GM19372 (cell line): ENCODE data around the gene HSPA1A.
"Not testable (repeated sequence)": the region's sequence is repeated elsewhere in the genome, so short reads cannot be mapped to it uniquely, and the experiment has no call there.

Experiments
- ATAC-seq: cut with Tn5 transposase; IDR thresholded peaks from one replicate; pipeline ENCODE4 v1.9.1; 2021; ENCODE audit warnings: mild to moderate bottlenecking, low read depth, moderate library complexity; ENCODE audit not compliant: unreplicated experiment

The HSPA1A gene

DNA sequence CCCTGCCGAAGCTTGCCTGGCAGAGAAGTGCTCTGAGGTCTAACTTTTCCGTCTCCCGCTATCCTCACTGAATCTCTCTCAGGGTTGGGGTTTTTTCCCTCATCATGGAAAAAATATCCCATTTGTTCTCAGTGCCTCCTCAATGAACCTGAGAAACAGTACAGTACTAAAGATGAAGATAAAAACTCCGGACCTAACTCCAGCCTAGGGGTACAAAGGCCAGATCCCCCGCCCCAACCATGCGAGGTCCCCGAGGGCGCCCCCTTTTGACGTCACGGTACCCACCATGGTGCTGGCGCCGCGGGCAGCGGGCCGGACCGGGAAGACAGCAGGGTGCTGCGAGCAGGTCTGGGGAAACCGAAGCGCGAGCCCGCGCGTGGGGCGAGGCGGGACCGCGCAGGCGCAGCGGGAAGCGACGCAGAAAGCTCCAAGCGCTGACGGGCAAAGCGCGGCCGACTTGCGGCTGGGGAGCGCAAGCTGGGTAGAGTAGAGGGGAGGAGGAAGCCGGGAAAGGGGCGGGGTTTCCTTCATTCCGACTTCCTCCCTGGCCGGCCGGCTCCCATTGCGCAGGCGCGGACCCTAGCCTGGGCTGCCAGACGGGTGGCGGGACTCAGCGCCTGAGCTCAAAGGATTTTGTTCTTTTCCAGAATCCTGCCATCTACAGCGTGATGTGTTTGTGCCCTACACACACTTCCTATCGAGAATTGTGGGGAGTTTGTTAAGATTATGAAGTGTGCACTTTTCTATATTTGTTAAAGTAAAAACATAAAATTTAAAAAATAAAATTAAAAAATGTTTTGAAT is 8.7 kb upstream of the HSPA1A start, which contains the start of gene LSM2:
LSM2 (minus strand) TSS at position 497 of the 803 bp plus-strand sequence; CDS start at position 288, 209 bp downstream.
- ATAC-seq: peak; percentile 94

DNA sequence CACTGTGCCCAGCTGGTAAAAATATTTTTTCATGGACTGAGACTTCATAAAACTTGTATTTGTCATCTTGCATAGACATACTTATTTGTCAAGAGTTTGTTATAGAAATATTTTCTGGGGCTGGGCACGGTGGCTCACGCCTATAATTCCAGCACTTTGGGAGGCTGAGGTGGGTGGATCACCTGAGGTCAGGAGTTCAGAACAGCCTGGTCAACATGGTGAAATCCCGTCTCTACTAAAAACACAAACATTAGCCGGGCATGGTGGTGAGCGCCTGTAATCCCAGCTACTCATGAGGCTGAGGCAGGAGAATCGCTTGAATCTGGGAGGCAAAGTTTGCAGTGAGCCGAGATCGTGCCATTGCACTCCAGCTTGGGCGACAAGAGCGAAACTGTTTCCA is 6.7 kb upstream of the HSPA1A start:
- not testable (repeated sequence) for ATAC-seq

DNA sequence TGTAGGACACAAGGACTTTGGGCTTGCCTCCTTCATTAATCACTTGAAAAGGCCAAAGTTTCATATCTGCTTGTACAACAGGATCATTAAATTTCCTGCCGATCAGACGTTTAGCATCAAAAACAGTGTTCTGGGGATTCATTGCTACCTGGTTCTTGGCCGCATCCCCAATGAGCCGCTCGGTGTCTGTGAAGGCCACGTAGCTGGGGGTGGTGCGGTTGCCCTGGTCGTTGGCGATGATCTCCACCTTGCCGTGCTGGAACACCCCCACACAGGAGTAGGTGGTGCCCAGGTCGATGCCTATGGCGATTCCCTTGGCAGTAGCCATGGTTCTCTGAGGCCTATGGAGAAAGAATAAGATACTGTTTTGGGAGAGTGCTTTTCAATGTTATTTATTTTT is 3.7 kb upstream of the HSPA1A start:
- no peak for ATAC-seq

DNA sequence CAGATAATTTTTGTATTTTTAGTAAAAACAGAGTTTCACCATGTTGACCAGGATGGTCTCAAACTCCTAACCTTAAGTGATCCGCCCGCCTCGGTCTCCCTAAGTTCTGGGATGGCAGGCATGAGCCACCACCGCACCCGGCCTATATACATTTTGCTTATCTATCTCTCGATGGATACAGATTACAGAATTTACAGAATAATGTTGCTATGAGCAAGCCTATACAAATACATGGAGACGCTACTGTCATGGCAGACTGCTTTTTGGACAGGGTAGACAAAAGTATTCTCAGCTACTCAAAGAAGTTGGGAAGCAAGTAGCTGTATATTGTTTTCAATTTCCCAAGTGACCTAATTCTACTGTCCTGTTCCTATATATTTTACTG is 1.9 kb upstream of the HSPA1A start:
- ATAC-seq: no peak

DNA sequence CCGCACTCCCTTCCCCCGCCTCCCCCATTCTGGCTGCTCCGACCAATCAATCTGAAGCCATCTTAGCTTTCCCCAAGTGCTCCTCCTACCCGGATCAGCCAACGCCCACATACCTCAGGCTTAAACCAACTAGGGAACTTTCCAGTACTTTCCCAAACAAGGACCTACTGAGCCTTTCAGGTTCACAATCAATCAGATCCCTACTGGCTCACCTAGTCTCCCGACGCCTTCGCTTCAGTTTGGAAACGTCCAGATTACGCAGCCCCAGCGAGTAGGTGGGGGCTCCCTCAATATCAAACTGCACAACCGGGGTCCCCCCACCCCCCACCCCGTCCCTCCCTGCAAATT is 692 bp upstream of the HSPA1A start:
- no peak for ATAC-seq

DNA sequence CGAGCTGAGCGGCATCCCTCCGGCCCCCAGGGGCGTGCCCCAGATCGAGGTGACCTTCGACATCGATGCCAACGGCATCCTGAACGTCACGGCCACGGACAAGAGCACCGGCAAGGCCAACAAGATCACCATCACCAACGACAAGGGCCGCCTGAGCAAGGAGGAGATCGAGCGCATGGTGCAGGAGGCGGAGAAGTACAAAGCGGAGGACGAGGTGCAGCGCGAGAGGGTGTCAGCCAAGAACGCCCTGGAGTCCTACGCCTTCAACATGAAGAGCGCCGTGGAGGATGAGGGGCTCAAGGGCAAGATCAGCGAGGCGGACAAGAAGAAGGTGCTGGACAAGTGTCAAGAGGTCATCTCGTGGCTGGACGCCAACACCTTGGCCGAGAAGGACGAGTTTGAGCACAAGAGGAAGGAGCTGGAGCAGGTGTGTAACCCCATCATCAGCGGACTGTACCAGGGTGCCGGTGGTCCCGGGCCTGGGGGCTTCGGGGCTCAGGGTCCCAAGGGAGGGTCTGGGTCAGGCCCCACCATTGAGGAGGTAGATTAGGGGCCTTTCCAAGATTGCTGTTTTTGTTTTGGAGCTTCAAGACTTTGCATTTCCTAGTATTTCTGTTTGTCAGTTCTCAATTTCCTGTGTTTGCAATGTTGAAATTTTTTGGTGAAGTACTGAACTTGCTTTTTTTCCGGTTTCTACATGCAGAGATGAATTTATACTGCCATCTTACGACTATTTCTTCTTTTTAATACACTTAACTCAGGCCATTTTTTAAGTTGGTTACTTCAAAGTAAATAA is 2.0 kb downstream of the HSPA1A start:
- not testable (repeated sequence) for ATAC-seq

DNA sequence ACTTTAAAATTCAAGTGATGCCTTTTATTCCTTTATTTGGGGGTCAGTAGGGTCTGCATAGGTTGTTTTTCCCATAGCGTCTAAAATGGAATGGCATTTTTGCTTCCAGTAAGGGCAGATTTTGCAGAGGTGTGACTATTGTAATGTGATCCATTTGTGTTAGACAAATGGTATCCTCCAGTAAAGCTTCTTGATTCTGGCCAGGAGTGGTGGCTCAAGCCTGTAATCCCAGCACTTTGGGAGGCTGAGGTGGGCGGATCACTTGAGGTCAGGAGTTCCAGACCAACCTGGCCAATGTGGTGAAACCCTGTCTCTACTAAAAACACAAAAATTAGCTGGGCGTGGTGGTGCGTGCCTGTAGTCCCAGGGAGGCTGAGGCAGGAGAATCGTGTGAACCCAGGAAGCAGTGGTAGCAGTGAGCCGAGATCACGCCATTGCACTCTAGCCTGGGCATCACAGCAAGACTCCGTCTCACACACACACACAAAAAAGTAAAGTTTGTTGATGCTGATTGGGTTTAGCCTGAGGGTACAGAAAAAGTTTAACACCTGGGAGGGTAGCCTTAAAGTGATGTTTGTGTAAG is 2.7 kb downstream of the HSPA1A start:
- not testable (repeated sequence) for ATAC-seq

DNA sequence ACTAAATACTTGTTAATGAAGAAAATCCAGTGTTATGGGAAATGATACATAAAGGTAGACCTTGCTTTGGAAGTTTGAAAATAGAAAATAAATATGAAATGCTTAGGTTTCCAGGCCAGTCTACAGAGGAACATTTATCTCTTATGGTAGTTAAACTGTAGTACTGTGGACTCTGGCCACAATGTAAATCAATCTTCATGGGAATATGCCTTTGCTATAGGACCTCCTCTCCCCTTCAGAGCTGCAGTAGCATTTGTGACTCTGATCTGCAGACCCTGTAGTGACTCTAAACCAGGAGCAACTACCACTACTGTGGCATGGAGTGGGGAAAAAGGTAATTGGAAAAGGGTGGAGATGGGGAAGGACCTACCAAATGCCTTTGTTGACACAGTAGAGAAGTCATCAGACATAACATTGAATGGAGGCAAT is 4.5 kb downstream of the HSPA1A start:
- no peak for ATAC-seq

DNA sequence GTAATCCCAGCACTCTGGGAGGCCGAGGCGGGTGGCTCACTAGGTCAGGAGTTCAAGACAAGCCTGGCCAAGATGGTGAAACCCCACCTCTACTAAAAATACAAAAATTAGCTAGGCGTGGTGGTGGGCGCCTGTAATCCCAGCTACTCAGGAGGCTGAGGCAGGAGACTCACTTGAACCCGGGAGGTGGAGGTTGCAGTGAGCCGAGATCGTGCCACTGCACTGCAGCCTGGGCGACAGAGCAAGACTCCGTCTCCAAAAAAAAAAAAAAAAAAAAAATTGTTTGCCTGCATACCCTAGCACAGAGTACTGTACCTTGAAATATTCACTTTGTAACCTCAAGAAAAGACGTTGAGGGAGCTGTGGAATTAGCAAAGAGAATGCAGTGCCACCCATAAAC is 5.1 kb downstream of the HSPA1A start:
- ATAC-seq: not testable (repeated sequence)

DNA sequence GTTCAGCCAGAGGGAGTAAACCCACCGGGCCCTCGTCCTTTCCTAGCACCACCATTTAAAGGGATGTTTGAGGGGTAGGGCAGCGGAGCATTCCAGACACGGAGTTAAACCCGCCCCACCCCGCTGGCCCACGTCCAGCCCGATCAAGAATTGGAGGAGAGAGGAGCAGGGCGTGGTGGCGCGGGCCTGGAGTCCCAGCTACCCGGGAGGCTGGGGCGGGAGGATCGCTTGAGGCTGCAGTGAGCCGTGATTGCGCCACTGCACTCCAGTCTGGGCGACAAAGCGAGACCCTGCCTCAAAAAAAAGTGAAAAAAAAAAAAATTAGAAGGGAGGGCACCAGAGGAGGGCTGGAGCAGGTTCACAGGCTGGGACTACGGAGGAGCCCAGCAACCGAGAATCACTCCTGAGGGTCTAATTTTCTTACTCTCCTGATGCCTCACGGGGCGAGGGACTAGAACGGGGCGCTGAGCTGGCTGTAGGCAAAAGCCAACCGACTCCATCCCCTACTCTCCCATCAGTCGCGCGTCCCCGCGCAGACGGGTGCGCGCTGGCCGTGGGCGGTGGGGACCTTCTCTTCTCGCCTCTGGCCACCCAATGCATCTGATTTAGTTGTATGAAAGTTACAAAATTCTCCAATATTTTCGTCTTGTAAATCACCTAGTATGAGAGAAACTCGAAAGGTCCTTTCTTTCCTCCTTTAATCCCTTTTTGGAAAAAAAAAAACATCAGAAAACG is 6.1 kb downstream of the HSPA1A start:
- ATAC-seq: no peak

DNA sequence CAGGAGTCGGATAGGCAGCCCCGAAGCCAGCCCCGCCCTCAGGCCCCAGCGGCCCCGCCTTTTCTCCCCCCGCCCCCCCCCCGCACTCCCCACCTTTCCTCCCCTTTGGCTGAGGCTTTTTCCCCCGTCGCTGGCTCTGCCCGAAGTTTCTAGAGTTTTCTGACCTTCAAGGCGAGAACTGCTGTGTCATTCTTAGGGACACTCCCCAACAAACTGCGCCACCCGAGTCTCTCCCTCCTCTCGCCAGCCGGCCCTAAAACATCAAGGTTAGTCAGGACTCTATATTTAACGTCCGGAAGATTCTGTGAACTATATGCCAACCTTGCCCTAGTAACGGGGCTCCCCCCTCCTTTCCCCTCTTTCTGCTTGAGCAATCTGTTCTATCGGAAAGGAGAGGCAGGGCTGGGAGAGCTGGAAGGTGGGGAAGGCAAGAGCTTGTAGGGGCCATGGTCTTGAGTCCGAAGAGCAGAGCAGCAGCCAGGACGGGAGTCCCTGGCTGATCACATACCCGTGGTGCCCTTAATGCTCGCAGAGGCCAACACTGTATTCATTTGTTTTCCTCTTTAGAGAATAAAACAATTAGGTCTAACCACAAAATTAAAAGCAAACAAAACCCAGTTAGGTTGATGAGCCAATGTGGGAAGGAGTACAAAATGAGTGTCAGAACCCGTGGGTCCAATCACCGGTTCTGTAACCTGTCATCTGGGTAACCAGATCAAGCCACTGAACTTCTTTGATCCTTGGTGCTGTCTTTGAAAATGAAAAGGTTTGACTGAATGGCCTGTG is 6.9 kb downstream of the HSPA1A start:
- no peak for ATAC-seq

DNA sequence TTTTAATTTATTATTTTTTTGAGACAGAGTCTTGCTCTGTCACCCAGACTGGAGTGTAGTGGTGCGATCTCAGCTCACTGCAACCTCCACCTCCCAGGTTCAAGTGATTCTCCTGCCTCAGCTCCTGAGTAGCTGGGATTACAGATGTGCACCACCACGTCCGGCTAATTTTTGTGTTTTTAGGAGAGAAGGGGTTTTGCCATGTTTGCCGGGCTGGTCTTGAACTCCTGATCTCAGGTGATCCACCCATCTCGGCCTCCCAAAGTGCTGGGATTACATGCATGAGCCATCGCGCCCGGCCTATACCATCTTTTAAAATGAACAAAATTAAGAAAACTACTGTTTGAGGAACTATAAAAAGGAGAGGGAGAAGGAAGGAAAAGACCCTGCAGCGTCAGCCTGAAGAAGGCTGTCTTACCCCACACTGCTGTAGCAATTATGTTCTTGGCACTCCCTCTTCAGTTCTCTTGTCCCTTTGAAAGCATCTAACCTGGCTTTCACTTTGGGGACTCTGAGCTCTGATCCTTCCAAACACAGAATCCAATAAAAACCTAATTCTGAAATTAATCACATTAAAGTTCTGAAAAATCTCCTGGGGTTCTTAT is 8.4 kb downstream of the HSPA1A start:
- ATAC-seq: not testable (repeated sequence)

DNA sequence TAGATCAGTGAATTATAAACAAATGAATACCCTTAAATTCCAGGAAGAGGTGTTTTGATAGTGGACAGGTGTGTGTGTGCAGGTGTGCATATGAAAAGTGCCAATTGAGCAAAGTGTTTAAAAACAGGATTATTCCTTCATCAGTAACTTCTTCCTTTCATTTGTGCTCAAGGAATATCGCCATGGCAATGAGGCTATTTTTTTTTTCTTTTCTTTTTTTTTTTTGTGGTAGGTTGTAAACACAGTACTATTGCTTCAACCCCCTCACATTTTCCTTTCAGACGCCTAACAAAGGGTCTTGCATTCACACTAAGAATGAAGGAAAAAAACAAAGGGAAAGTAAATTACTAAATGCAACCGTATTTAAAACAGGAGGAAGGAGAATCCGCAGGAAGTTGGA is 10.2 kb downstream of the HSPA1A start:
- ATAC-seq: no peak

DNA sequence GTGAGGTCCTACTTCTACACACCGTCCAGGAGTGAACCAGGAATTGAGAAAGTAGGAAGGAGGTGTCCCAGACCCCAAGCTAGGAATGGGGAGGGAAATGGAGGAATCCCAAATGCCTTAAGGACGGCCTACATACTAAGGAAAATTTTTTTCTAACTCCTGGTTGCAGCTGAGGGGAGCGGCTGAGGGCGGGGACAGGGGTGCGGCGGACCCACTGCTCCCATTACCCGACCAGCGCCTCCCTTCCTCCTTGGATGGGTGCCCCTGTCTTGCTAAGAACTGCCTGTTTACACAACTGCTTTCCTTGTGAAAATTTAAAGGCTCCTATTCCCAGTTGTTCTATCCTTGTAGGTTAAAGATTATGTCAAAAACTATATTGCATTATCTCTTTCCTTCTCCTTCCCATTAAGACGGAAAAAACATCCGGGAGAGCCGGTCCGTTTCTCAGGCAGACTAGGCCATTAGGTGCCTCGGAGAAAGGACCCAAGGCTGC is 11.5 kb downstream of the HSPA1A start:
- no peak for ATAC-seq

DNA sequence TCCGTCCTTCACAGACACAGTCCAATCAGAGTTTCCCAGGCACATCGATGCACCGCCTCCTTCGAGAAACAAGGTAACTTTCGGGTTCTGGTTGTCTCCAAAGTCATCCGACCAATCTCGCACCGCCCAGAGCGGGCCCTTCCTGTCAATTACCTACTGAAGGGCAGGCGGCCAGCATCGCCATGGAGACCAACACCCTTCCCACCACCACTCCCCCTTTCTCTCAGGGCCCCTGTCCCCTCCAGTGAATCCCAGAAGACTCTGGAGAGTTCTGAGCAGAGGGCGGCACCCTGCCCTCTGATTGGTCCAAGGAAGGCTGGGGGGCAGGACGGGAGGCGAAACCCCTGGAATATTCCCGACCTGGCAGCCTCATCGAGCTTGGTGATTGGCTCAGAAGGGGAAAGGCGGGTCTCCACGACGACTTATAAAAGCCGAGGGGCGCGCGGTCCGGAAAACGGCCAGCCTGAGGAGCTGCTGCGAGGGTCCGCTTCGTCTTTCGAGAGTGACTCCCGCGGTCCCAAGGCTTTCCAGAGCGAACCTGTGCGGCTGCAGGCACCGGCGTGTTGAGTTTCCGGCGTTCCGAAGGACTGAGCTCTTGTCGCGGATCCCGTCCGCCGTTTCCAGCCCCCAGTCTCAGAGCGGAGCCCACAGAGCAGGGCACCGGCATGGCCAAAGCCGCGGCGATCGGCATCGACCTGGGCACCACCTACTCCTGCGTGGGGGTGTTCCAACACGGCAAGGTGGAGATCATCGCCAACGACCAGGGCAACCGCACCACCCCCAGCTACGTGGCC is 12.1 kb downstream of the HSPA1A start, which contains the start of gene HSPA1B:
HSPA1B (plus strand) TSS at position 453 of the 794 bp plus-strand sequence; CDS start at position 666, 213 bp downstream.
- ATAC-seq: peak; percentile 63

DNA sequence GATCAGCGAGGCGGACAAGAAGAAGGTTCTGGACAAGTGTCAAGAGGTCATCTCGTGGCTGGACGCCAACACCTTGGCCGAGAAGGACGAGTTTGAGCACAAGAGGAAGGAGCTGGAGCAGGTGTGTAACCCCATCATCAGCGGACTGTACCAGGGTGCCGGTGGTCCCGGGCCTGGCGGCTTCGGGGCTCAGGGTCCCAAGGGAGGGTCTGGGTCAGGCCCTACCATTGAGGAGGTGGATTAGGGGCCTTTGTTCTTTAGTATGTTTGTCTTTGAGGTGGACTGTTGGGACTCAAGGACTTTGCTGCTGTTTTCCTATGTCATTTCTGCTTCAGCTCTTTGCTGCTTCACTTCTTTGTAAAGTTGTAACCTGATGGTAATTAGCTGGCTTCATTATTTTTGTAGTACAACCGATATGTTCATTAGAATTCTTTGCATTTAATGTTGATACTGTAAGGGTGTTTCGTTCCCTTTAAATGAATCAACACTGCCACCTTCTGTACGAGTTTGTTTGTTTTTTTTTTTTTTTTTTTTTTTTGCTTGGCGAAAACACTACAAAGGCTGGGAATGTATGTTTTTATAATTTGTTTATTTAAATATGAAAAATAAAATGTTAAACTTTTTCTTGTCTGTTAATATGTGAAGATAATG is 14.4 kb downstream of the HSPA1A start:
- no peak for ATAC-seq

DNA sequence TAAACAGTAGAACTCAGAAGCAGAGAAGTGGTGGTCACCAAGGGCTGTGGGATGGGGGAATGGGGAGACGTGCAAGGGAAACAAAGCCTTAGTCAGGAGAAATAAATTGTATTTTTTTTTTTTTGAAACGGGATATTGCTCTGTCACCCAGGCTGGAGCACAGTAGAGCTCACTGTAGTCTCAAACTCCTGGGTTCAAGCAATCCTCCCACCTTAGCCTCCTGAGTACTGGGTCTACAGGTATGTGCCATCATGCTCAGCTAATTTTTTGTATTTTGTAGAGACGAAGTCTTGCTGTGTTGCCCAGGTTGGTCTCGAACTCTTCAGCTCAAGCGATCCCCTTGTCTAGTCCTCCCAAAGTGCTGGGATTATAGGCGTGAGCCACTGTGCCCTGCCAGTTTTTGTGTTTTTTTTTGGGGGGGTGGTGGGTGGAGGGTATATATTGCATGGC is 15.6 kb downstream of the HSPA1A start:
- no peak for ATAC-seq
